ENCODE data around the gene DALRD3. TPM values are rescaled to one million over a fixed set of nuclear protein-coding genes. Genes with fewer than 3 reads are reported as not detected.

DALRD3 gene
- total RNA-seq, 2 donors from 2014 or later: 40.8 to 41.9 TPM

DNA sequence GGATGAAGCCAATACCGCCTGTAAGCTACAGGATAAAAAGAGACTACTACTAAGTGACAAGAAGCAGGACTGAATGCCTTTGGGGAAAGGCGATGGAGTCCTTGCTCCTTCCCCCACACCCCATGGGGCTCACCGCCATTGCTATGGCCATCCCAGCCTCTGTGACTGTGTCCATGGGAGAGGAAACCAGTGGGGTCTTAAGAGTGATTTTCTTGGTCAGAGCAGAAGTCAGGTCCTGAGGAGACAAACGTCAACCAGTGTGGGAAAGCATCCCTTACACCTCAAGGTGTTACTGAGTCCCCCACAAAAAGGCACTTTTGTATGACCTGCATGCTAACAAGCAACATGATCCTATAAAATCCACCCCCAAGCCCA, 9.9 kb upstream of the DALRD3 start:
- H3K9me3 Mint-ChIP-seq: no peaks in the 10 kb centered on the region
- WGBS, 2 experiments (ENCODE audit: insufficient coverage in 1 of 2, insufficient read length in 1 of 2): 87 to 92% methylated on average over 2 to 4 of the region's 4 CpGs
- H3K27ac Mint-ChIP-seq: peak overlapping the region; percentile 98
- DNase-seq: no peak
- no peaks in the 10 kb centered on the region for H3K27me3 ChIP-seq (ENCODE audit: control insufficient read depth, insufficient read depth, low read length, poor library complexity, severe bottlenecking)
- H3K27ac ChIP-seq (ENCODE audit: low read depth, low read length): no peak overlapping the region
- H3K36me3 ChIP-seq (ENCODE audit: control insufficient read depth, insufficient read depth, low read length): peaks cover 87% of the 10 kb centered on the region
- peak overlapping the region; percentile 77 for H3K4me3 ChIP-seq (ENCODE audit: low read length)
- peak overlapping the region; percentile 74 for H3K9ac ChIP-seq (ENCODE audit: extremely low read depth, low read length, poor library complexity, severe bottlenecking)
- H3K4me3 Mint-ChIP-seq: peak overlapping the region; percentile 79
- H3K4me1 Mint-ChIP-seq: peaks cover 15% of the 10 kb centered on the region
- H3K27me3 Mint-ChIP-seq (ENCODE audit: insufficient read depth): no peaks in the 10 kb centered on the region
- no peaks in the 10 kb centered on the region for H3K9me3 ChIP-seq (ENCODE audit: control insufficient read depth, low read length)
- TF ChIP-seq, protein P1, sequence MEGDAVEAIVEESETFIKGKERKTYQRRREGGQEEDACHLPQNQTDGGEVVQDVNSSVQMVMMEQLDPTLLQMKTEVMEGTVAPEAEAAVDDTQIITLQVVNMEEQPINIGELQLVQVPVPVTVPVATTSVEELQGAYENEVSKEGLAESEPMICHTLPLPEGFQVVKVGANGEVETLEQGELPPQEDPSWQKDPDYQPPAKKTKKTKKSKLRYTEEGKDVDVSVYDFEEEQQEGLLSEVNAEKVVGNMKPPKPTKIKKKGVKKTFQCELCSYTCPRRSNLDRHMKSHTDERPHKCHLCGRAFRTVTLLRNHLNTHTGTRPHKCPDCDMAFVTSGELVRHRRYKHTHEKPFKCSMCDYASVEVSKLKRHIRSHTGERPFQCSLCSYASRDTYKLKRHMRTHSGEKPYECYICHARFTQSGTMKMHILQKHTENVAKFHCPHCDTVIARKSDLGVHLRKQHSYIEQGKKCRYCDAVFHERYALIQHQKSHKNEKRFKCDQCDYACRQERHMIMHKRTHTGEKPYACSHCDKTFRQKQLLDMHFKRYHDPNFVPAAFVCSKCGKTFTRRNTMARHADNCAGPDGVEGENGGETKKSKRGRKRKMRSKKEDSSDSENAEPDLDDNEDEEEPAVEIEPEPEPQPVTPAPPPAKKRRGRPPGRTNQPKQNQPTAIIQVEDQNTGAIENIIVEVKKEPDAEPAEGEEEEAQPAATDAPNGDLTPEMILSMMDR (conservative IDR thresholded peaks at IDR 0.05): no peak
- H3K36me3 Mint-ChIP-seq (ENCODE audit: low read depth): peaks cover 71% of the 10 kb centered on the region
- H3K4me1 ChIP-seq (ENCODE audit: control insufficient read depth, insufficient read depth, low read length): peaks cover 6% of the 10 kb centered on the region

DNA sequence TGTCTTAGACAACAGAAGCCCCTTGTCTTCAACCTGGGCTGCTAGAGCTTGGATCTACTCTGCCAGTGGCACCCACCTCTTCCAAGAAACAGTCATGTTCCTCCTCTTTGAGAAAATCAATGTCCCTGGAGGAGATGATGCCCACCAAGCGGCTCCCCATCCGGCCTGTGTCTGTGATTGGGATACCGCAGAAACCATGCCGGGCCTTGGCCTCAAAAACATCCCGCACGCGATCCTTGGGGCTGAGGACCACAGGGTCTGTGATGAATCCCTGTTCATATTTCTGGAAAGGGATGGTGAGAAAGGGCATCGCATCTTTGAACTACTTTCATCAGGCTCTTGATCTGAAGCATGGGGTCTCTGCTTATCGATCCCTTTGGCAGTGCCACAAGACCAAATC, 9.3 kb upstream of the DALRD3 start:
- Histone ChIP-seq H3K9me3 (ENCODE audit: control insufficient read depth, low read length) (no peaks in the 10 kb centered on the region), H3K9ac (ENCODE audit: extremely low read depth, low read length, poor library complexity, severe bottlenecking) (no peak overlapping the region), H3K27me3 (ENCODE audit: control insufficient read depth, insufficient read depth, low read length, poor library complexity, severe bottlenecking) (no peaks in the 10 kb centered on the region), H3K36me3 (ENCODE audit: control insufficient read depth, insufficient read depth, low read length) (peaks cover 83% of the 10 kb centered on the region), H3K4me1 (ENCODE audit: control insufficient read depth, insufficient read depth, low read length) (peaks cover 6% of the 10 kb centered on the region), H3K4me3 (ENCODE audit: low read length) (peak overlapping the region; percentile 77), H3K27ac (ENCODE audit: low read depth, low read length) (no peak overlapping the region)
- DNase-seq: no peak
- WGBS, 2 experiments (ENCODE audit: insufficient coverage in 1 of 2, insufficient read length in 1 of 2): 97 to 100% methylated on average over 9 of the region's 9 CpGs
- no peaks in the 10 kb centered on the region for H3K27me3 Mint-ChIP-seq (ENCODE audit: insufficient read depth)
- no peaks in the 10 kb centered on the region for H3K9me3 Mint-ChIP-seq
- TF ChIP-seq, protein P1 (conservative IDR thresholded peaks at IDR 0.05): no peak
- peaks cover 20% of the 10 kb centered on the region for H3K4me1 Mint-ChIP-seq
- H3K4me3 Mint-ChIP-seq: peak overlapping the region; percentile 79
- H3K36me3 Mint-ChIP-seq (ENCODE audit: low read depth): peaks cover 71% of the 10 kb centered on the region
- H3K27ac Mint-ChIP-seq: no peak overlapping the region

DNA sequence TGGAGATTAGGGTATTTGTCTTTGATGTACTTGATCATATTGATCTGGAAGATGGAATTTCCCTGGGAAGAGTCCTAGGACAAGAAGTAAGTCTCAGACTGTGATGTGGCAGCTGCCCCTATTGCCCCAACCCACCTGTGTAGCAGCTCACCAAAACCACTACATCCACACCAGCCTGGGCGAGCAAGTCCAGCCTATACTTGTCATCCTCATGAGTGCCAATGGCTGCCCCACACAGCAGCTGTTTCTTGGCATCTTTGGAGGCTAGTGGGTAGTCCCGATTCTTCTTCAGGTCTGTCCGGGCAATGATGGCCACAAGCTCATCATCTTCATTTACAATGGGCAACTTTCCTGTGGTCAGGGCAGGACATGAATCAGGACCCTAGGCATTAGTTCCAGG, 8.2 kb upstream of the DALRD3 start:
- Mint-ChIP-seq H3K4me1 (peaks cover 20% of the 10 kb centered on the region), H3K9me3 (no peaks in the 10 kb centered on the region), H3K27me3 (ENCODE audit: insufficient read depth) (no peaks in the 10 kb centered on the region), H3K36me3 (ENCODE audit: low read depth) (peaks cover 62% of the 10 kb centered on the region), H3K27ac (no peak overlapping the region), H3K4me3 (no peak overlapping the region)
- Histone ChIP-seq H3K36me3 (ENCODE audit: control insufficient read depth, insufficient read depth, low read length) (peaks cover 72% of the 10 kb centered on the region), H3K27me3 (ENCODE audit: control insufficient read depth, insufficient read depth, low read length, poor library complexity, severe bottlenecking) (no peaks in the 10 kb centered on the region), H3K9ac (ENCODE audit: extremely low read depth, low read length, poor library complexity, severe bottlenecking) (no peak overlapping the region), H3K4me1 (ENCODE audit: control insufficient read depth, insufficient read depth, low read length) (peaks cover 6% of the 10 kb centered on the region), H3K27ac (ENCODE audit: low read depth, low read length) (no peak overlapping the region), H3K4me3 (ENCODE audit: low read length) (no peak overlapping the region), H3K9me3 (ENCODE audit: control insufficient read depth, low read length) (no peaks in the 10 kb centered on the region)
- no peak for DNase-seq
- WGBS, 2 experiments (ENCODE audit: insufficient coverage in 1 of 2, insufficient read length in 1 of 2): 94 to 96% methylated on average over 3 of the region's 3 CpGs
- TF ChIP-seq, protein P1 (conservative IDR thresholded peaks at IDR 0.05): no peak

All from endodermal cell (in vitro differentiated cells).